ENCODE data around the gene PKD2L1. TPM values are rescaled to one million over a fixed set of nuclear protein-coding genes. Genes with fewer than 3 reads are reported as not detected.

The PKD2L1 gene
- total RNA-seq, 1 experiment from 2014 or later = not detected

DNA sequence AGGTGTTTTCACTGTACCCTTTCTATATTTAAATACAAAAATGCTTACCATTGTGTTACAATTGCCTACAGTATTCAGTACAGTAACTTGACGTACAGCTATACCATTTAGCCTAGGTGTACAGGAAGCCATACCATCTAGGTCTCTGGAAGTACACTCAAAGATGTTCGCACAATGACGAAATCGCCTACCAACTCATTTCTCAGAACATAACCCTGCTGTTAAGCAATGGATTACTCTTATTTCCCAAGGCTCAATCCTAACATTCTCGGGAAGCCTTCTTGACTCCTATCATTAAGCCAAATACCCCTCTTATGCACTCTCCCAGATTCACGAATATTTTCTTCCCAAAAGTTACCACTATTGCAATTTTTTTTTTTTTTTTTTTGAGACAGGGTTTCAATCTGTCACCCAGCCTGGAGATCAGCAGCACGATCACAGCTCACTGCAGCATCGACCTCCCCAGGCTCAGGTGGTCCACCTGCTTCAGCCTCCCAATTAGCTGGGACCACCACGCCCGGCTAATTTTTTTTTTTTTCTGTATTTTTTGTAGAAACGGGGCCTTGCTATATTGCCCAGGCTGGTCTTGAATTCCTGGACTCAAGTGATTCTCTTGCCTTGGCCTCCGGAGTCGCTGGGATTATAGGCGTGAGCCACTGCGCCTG is 64.1 kb downstream of the PKD2L1 start:
- CTCF ChIA-PET = no interaction called here
- no TSS peak for BruUV-seq (replicated peaks)
- Histone ChIP-seq H3K27ac (ENCODE audit: low read length) (no peak overlapping the region), H3K4me3 (ENCODE audit: low read depth in 2 of 2, low read length in 2 of 2) (peak overlapping the region; percentile 92 to 95; a peak in 2 of 4 replicates), H3K27me3 (ENCODE audit: control insufficient read depth, insufficient read depth, low read length) (no peaks in the 10 kb centered on the region), H3K9me3 (ENCODE audit: control insufficient read depth, insufficient read depth, low read depth, low read length) (no peaks in the 10 kb centered on the region), H3K4me1 (ENCODE audit: control insufficient read depth, insufficient read depth, low read length) (no peaks in the 10 kb centered on the region; the same call in 1 of the 2 replicates), H3K36me3 (ENCODE audit: control insufficient read depth, insufficient read depth, low read length) (peaks cover 4% of the 10 kb centered on the region; the same call in 1 of the 2 replicates)
- TF ChIP-seq SIN3A (IDR thresholded peaks at IDR 0.05; ENCODE audit: borderline replicate concordance, insufficient read depth, low read depth, low read length) (no peak), TCF7L2 (IDR thresholded peaks at IDR 0.05; ENCODE audit: low read depth, low read length) (no peak), POLR2AphosphoS5 (IDR thresholded peaks at IDR 0.05; ENCODE audit: low read depth, low read length) (no peak), CTCF (IDR thresholded peaks at IDR 0.05) (no peak)
- TF ChIP-seq, protein P1, sequence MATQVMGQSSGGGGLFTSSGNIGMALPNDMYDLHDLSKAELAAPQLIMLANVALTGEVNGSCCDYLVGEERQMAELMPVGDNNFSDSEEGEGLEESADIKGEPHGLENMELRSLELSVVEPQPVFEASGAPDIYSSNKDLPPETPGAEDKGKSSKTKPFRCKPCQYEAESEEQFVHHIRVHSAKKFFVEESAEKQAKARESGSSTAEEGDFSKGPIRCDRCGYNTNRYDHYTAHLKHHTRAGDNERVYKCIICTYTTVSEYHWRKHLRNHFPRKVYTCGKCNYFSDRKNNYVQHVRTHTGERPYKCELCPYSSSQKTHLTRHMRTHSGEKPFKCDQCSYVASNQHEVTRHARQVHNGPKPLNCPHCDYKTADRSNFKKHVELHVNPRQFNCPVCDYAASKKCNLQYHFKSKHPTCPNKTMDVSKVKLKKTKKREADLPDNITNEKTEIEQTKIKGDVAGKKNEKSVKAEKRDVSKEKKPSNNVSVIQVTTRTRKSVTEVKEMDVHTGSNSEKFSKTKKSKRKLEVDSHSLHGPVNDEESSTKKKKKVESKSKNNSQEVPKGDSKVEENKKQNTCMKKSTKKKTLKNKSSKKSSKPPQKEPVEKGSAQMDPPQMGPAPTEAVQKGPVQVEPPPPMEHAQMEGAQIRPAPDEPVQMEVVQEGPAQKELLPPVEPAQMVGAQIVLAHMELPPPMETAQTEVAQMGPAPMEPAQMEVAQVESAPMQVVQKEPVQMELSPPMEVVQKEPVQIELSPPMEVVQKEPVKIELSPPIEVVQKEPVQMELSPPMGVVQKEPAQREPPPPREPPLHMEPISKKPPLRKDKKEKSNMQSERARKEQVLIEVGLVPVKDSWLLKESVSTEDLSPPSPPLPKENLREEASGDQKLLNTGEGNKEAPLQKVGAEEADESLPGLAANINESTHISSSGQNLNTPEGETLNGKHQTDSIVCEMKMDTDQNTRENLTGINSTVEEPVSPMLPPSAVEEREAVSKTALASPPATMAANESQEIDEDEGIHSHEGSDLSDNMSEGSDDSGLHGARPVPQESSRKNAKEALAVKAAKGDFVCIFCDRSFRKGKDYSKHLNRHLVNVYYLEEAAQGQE (IDR thresholded peaks at IDR 0.05; ENCODE audit: insufficient read depth in 1 of 2, low read depth in 2 of 2, low read length in 1 of 2) = no peak
- POLR2A ChIA-PET = no interaction called here
- intact Hi-C loops (cut with micrococcal nuclease; ENCODE audit: unreplicated experiment) = no loop called here
- in situ Hi-C loops (cut with HindIII; ENCODE audit: low pct_unique_long_range_greater_than_20kb, low sequenced_read_pairs) = no loop called here
- ATAC-seq (no peak), DNase-seq (ENCODE audit: low read depth, low spot score) (no peak)

DNA sequence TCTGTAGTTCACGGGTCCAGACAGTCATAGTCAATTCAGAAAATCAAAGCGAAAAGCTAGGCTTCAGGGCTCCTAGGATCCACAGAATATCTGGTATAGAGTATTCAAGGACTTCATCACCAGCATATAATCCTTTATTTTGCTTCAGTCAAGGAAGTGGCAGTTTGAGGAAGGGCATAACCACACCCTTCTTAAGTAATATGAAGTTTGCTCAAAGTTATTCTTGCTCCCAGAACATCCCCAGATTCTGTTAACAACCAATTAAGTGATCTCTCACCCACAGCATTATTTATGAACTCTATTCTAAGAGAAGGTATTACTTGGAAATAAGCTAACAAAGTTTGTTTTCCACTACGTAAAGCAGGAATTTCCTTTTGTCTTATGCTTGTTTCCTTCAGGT is 75.8 kb downstream of the PKD2L1 start:
- peaks cover 11% of the 10 kb centered on the region; the same call in 1 of the 2 replicates for H3K36me3 ChIP-seq (ENCODE audit: control insufficient read depth, insufficient read depth, low read length)
- in situ Hi-C loops (cut with HindIII; ENCODE audit: low pct_unique_long_range_greater_than_20kb, low sequenced_read_pairs) = no loop called here

More for the DNA sequence above, 75.8 kb downstream of the PKD2L1 start:
- Histone ChIP-seq H3K27ac (ENCODE audit: low read length) (no peak overlapping the region), H3K4me1 (ENCODE audit: control insufficient read depth, insufficient read depth, low read length) (no peaks in the 10 kb centered on the region), H3K4me3 (ENCODE audit: low read depth in 2 of 2, low read length in 2 of 2) (no peak overlapping the region), H3K9me3 (ENCODE audit: control insufficient read depth, insufficient read depth, low read depth, low read length) (no peaks in the 10 kb centered on the region), H3K27me3 (ENCODE audit: control insufficient read depth, insufficient read depth, low read length) (no peaks in the 10 kb centered on the region)
- no peak for TF ChIP-seq TCF7L2 (IDR thresholded peaks at IDR 0.05; ENCODE audit: low read depth, low read length)
- TF ChIP-seq, protein P1 (IDR thresholded peaks at IDR 0.05; ENCODE audit: insufficient read depth in 1 of 2, low read depth in 2 of 2, low read length in 1 of 2) = no peak
- BruUV-seq (replicated peaks) = no TSS peak
- intact Hi-C loops (cut with micrococcal nuclease; ENCODE audit: unreplicated experiment) = no loop called here
- no peak for ATAC-seq
- CTCF ChIA-PET = no interaction called here
- no peak for DNase-seq (ENCODE audit: low read depth, low spot score)
- POLR2A ChIA-PET = no interaction called here

Data from Panc1 (cell line).